Placental epithelial cell (primary cell): ENCODE results near the gene ZC3H12A. TPM values are rescaled to one million over a fixed set of nuclear protein-coding genes. Genes with fewer than 3 reads are reported as not detected.

Experiments
- small RNA-seq: library from RNA; depleted of rRNA; stranded (forward); fragments of <200 nt; gene quantifications from one replicate; pipeline ENCODE3, GENCODE V24; 2012
- total RNA-seq: library from RNA; depleted of rRNA; stranded (reverse); fragments of >200 nt; gene quantifications from 2 replicates; pipeline ENCODE4 v1.2.3, GENCODE V29; 2012

ZC3H12A gene
- 10.2 and 11.3 TPM in 2 replicates for total RNA-seq

GRCh38 chr1:37474046-37474696, at the start of gene ZC3H12A:
ZC3H12A (plus strand) TSS chr1:37474580; CDS start chr1:37475497, 917 bp downstream.

DNA sequence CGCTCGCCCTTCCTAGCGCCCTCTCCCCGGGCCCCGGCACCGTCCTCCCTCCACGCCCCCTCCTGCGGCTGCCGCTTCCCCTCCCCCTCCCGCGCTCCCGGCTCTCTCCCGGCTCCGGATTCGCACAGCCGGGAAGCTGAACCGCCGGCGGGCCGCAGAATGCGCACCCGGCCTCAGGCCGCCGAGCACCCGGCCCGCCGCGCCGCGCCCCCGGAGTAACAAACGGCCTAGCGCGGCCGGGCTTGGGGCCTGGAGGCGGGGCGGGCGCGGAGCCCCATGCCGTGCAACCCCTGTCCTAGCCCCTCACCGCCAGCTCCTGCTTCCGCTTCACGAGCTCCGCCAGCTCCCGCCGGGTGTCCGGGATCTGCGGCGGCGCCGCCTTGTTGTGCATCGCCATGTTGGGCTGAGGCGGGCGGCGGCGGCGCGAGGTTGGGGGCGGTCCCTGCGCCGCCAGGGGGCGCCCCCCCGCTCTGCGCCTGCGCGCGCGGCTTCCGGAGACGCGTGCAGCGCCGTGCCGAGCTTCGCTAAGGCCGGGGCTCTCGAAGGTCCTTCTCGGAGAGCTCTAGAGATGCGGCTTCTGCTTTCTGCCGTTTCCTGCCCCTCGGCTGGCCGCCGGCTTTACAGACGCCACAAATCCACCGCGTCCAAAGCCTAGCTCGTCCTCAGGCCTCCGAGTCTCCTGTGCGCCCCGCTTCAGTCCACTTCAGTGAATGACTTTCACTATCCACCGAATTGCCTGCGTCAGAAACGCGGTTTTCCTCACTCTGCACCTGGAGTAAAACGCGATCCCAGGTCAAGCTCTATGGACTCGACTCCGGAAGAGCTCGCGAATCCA, 40.2 kb downstream of the ZC3H12A start, which contains the start of gene MEAF6:
Gene MEAF6, minus strand, starts transcription at position 417 of the 835 bp plus-strand sequence. Its CDS starts 20 bp downstream, at position 397.

Small RNA genes lying within 50 kb of the gene (small RNA-seq; reads per million reads assigned to genes)
- 0.35 reads per million, percentile 12 among the genes with 10 or more reads in this experiment for gene MIR5581

Other genes with a start within 250 kb of the ZC3H12A start
- gene MEAF6, start 40.2 kb downstream of the ZC3H12A start, total RNA-seq = 53.0 and 75.3 TPM in 2 replicates
- gene SNIP1, start 79.7 kb downstream of the ZC3H12A start, total RNA-seq = 9.1 and 11.4 TPM in 2 replicates
- 3.4 and 7.9 TPM in 2 replicates for gene DNALI1, start 82.4 kb downstream of the ZC3H12A start, total RNA-seq
- gene GNL2, start 121.4 kb downstream of the ZC3H12A start, total RNA-seq = 45.9 and 48.6 TPM in 2 replicates
- gene RSPO1, start 160.3 kb downstream of the ZC3H12A start, total RNA-seq = not detected in 2 replicates
- 2.7 and 7.9 TPM in 2 replicates for gene CDCA8, start 217.9 kb downstream of the ZC3H12A start, total RNA-seq